CD4-positive, alpha-beta T cell (primary cell): ENCODE results near the gene PLD6. TPM values are rescaled to one million over a fixed set of nuclear protein-coding genes. Genes with fewer than 3 reads are reported as not detected.

Experiments
- ATAC-seq: fragments of 200-7000 bp; cut with Tn5 transposase; one replicate; pipeline ENCODE4 v1.10.0; 2022; ENCODE audit warnings: mild to moderate bottlenecking; ENCODE audit not compliant: poor library complexity
- CTCF ChIA-PET: fragments of 350-600 bp; sonication (Branson Sonifier 250); formaldehyde crosslinking; loops from one replicate; lab custom pipeline; 2021; ENCODE audit warnings: antibody characterized with exemption, inconsistent platforms; lab: Charles Lee
- POLR2A ChIA-PET: fragments of 350-600 bp; sonication (Branson Sonifier 250); formaldehyde crosslinking; loops from one replicate; lab custom pipeline; 2021; ENCODE audit warnings: antibody characterized with exemption, inconsistent platforms; lab: Charles Lee
- DNase-seq, 14 experiments: peaks; one replicate each; pipeline ENCODE4 v3.0.0-alpha.2; 2013 to 2020; ENCODE audit warnings: mixed read lengths in 2 of 14
- H3K27ac ChIP-seq, 2 donors: one replicate each; pipeline versions ENCODE4 v1.5.1 to v1.7.0; 2013; ENCODE audit warnings: low read length in 2 of 2, low read depth in 1 of 2, mild to moderate bottlenecking in 1 of 2
- H3K27me3 ChIP-seq, 2 experiments: 1 replicate in 1 of 2; 2 replicates in 1 of 2; pipeline versions ENCODE4 v1.6.1 to v1.7.0; 2013; ENCODE audit warnings: low read length in 2 of 2, control low read depth in 1 of 2, mild to moderate bottlenecking in 1 of 2, moderate library complexity in 1 of 2; ENCODE audit not compliant: insufficient read depth in 2 of 2, control insufficient read depth in 1 of 2
- H3K36me3 ChIP-seq: one replicate; pipeline ENCODE4 v1.6.1; 2013; ENCODE audit warnings: low read length, control low read depth; ENCODE audit not compliant: insufficient read depth
- H3K4me1 ChIP-seq: one replicate; pipeline ENCODE4 v1.6.1; 2013; ENCODE audit warnings: low read length, control low read depth; ENCODE audit not compliant: insufficient read depth
- H3K4me3 ChIP-seq: one replicate; pipeline ENCODE4 v1.5.1; 2013; ENCODE audit warnings: mild to moderate bottlenecking, low read length, moderate library complexity
- H3K9me3 ChIP-seq, 2 experiments: 1 replicate in 1 of 2; 2 replicates in 1 of 2; pipeline versions ENCODE4 v1.6.1 to v1.7.0; 2013; ENCODE audit warnings: low read length in 2 of 2, mild to moderate bottlenecking in 2 of 2, control low read depth in 1 of 2, moderate library complexity in 1 of 2; ENCODE audit not compliant: control insufficient read depth in 1 of 2, insufficient read depth in 1 of 2
- H3K27ac Mint-ChIP-seq: one replicate; pipeline ENCODE4 v1.8.0; 2020; ENCODE audit warnings: mixed read lengths
- H3K27me3 Mint-ChIP-seq: one replicate; pipeline ENCODE4 v1.8.0; 2021; ENCODE audit warnings: mixed read lengths
- H3K36me3 Mint-ChIP-seq: one replicate; pipeline ENCODE4 v1.8.0; 2021; ENCODE audit warnings: low read depth, mixed read lengths
- H3K4me1 Mint-ChIP-seq: one replicate; pipeline ENCODE4 v1.8.0; 2021; ENCODE audit warnings: low read depth, mixed read lengths
- H3K4me3 Mint-ChIP-seq: one replicate; pipeline ENCODE4 v1.8.0; 2020; ENCODE audit warnings: mild to moderate bottlenecking, mixed read lengths
- H3K9me3 Mint-ChIP-seq: one replicate; pipeline ENCODE4 v1.8.0; 2020; ENCODE audit warnings: mixed read lengths
- intact Hi-C, 2 experiments: fragments of 100-400 bp; cut with DNase I in 1 of 2; cut with micrococcal nuclease in 1 of 2; formaldehyde crosslinking; loops; one replicate each; pipeline versions ENCODE4 v1.15.1 to v1.9.0; 2023 to 2025; cut with DNase I, micrococcal nuclease
- total RNA-seq, 174 experiments: library from RNA in 2 of 174; stranded (reverse) in 2 of 174; gene quantifications; one replicate each; pipeline ENCODE4 v1.2.3 and lab custom pipeline; 2021 to 2026
- TF ChIP-seq, protein P1 (sequence below): fragments of 200-600 bp; IDR thresholded peaks from one replicate; pipeline ENCODE4 v1.8.0; 2022; ENCODE audit warnings: antibody characterized with exemption, mild to moderate bottlenecking

PLD6 gene
- total RNA-seq, 2 experiments from 2014 or later, result 7.1 to 7.5 TPM

- no peaks in the 10 kb centered on the region for H3K9me3 ChIP-seq
- no peak overlapping the region for H3K4me3 ChIP-seq
- Mint-ChIP-seq H3K27me3 (no peaks in the 10 kb centered on the region), H3K4me3 (no peak overlapping the region), H3K36me3 (peaks cover 92% of the 10 kb centered on the region), H3K27ac (no peak overlapping the region), H3K9me3 (no peaks in the 10 kb centered on the region), H3K4me1 (no peaks in the 10 kb centered on the region)
- ATAC-seq, result no peak
- H3K27me3 ChIP-seq, result no peaks in the 10 kb centered on the region
- TF ChIP-seq, protein P1, sequence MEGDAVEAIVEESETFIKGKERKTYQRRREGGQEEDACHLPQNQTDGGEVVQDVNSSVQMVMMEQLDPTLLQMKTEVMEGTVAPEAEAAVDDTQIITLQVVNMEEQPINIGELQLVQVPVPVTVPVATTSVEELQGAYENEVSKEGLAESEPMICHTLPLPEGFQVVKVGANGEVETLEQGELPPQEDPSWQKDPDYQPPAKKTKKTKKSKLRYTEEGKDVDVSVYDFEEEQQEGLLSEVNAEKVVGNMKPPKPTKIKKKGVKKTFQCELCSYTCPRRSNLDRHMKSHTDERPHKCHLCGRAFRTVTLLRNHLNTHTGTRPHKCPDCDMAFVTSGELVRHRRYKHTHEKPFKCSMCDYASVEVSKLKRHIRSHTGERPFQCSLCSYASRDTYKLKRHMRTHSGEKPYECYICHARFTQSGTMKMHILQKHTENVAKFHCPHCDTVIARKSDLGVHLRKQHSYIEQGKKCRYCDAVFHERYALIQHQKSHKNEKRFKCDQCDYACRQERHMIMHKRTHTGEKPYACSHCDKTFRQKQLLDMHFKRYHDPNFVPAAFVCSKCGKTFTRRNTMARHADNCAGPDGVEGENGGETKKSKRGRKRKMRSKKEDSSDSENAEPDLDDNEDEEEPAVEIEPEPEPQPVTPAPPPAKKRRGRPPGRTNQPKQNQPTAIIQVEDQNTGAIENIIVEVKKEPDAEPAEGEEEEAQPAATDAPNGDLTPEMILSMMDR, result no peak
- no peak overlapping the region for H3K27ac ChIP-seq
- POLR2A ChIA-PET, result no interaction called here
- CTCF ChIA-PET, result no interaction called here
- intact Hi-C loops, result no loop called here
- peaks cover 90% of the 10 kb centered on the region for H3K36me3 ChIP-seq
- no peak for DNase-seq
- H3K4me1 ChIP-seq, result no peaks in the 10 kb centered on the region
Measured at GRCh38 chr17:17226451-17227265, 20.5 kb upstream of the PLD6 start.

DNA sequence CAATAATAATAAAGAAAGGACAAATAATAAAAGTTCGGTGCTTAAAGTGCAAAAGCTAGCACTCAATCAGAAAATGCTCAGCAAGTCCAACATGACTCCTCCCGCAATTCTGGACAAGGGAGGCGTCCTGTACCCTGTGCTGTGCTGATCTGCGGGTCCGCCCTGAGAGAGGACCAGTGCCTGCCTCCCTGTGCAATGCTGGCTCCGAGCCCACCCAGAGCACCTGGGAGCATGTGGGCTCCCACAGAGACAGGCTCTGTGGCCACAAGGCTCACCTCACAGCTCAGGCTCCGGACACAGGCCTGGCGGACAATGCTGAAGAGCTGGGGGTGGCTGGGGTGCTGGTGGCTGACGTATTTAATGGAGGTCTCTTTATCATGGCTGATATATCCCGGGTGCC, 19.8 kb upstream of the PLD6 start:
- CTCF ChIA-PET, result no interaction called here
- H3K27me3 ChIP-seq, result no peaks in the 10 kb centered on the region
- no peak for ATAC-seq
- no peaks in the 10 kb centered on the region for H3K27me3 Mint-ChIP-seq
- intact Hi-C loops, result no loop called here
- H3K9me3 ChIP-seq, result no peaks in the 10 kb centered on the region
- POLR2A ChIA-PET, result no interaction called here
- H3K27ac Mint-ChIP-seq, result no peak overlapping the region
- H3K27ac ChIP-seq, result no peak overlapping the region
- H3K4me3 ChIP-seq, result no peak overlapping the region
- H3K4me3 Mint-ChIP-seq, result no peak overlapping the region
- H3K36me3 ChIP-seq, result peaks cover 90% of the 10 kb centered on the region
- H3K4me1 ChIP-seq, result no peaks in the 10 kb centered on the region
- H3K36me3 Mint-ChIP-seq, result peaks cover 92% of the 10 kb centered on the region
- no peaks in the 10 kb centered on the region for H3K4me1 Mint-ChIP-seq
- TF ChIP-seq, protein P1, result no peak
- no peaks in the 10 kb centered on the region for H3K9me3 Mint-ChIP-seq
- no peak for DNase-seq

GRCh38 chr17:17224137-17224536, 18.0 kb upstream of the PLD6 start:
- H3K4me3 ChIP-seq, result no peak overlapping the region
- Mint-ChIP-seq H3K27ac (no peak overlapping the region), H3K27me3 (no peaks in the 10 kb centered on the region), H3K36me3 (peaks cover 89% of the 10 kb centered on the region), H3K4me1 (no peaks in the 10 kb centered on the region), H3K4me3 (no peak overlapping the region), H3K9me3 (no peaks in the 10 kb centered on the region)
- H3K27ac ChIP-seq, result no peak overlapping the region
- TF ChIP-seq, protein P1, result no peak
- H3K9me3 ChIP-seq, result no peaks in the 10 kb centered on the region
- H3K4me1 ChIP-seq, result no peaks in the 10 kb centered on the region
- POLR2A ChIA-PET, result no interaction called here
- CTCF ChIA-PET, result no interaction called here
- intact Hi-C loops, result no loop called here
- H3K36me3 ChIP-seq, result peaks cover 91% of the 10 kb centered on the region
- H3K27me3 ChIP-seq, result no peaks in the 10 kb centered on the region
- DNase-seq, result no peak
- ATAC-seq, result no peak
